Skeletal muscle tissue (tissue), 4 donors: Measurements from ENCODE around the gene RARS2. TPM values are rescaled to one million over a fixed set of nuclear protein-coding genes. Genes with fewer than 3 reads are reported as not detected.
"Not testable (repeated sequence)": the region's sequence is repeated elsewhere in the genome, so short reads cannot be mapped to it uniquely, and the experiment has no call there.

Experiments used
- H3K27ac ChIP-seq: one replicate; pipeline ENCODE4 v1.7.0; 2013; ENCODE audit warnings: mild to moderate bottlenecking, low read depth, low read length, inconsistent platforms
- H3K27me3 ChIP-seq, 3 donors: one replicate each; pipeline ENCODE4 v1.7.0; 2013; ENCODE audit warnings: low read length in 3 of 3; ENCODE audit not compliant: control insufficient read depth in 3 of 3, insufficient read depth in 3 of 3
- H3K36me3 ChIP-seq, 3 donors: one replicate each; pipeline ENCODE4 v1.7.0; 2013; ENCODE audit warnings: low read length in 3 of 3; ENCODE audit not compliant: control insufficient read depth in 3 of 3, insufficient read depth in 3 of 3
- H3K4me1 ChIP-seq, 3 donors: one replicate each; pipeline ENCODE4 v1.7.0; 2013; ENCODE audit warnings: low read length in 3 of 3, mild to moderate bottlenecking in 3 of 3; ENCODE audit not compliant: control insufficient read depth in 3 of 3, insufficient read depth in 3 of 3
- H3K4me3 ChIP-seq, 3 donors: one replicate each; pipeline ENCODE4 v1.7.0; 2013; ENCODE audit warnings: low read length in 3 of 3
- H3K9ac ChIP-seq, 3 donors: one replicate each; pipeline ENCODE4 v1.7.0; 2013; ENCODE audit warnings: low read length in 3 of 3, mild to moderate bottlenecking in 3 of 3, moderate library complexity in 2 of 3, low read depth in 1 of 3
- H3K9me3 ChIP-seq, 3 donors: one replicate each; pipeline ENCODE4 v1.7.0; 2013; ENCODE audit warnings: low read length in 3 of 3; ENCODE audit not compliant: control insufficient read depth in 3 of 3
- total RNA-seq: library from RNA; depleted of rRNA; stranded (reverse); fragments of >200 nt; gene quantifications from one replicate; pipeline ENCODE4 v1.2.3, GENCODE V29; 2014
- donor health status: Osteomylitis.

RARS2 gene
- total RNA-seq, 1 donor from 2014 or later = 31.8 TPM

- Histone ChIP-seq H3K4me3 (no peak overlapping the region), H3K9me3 (no peaks in the 10 kb centered on the region), H3K36me3 (peaks cover 25 to 49% (median 47%) of the 10 kb centered on the region in 3 donors), H3K9ac (no peak overlapping the region), H3K27ac (no peak overlapping the region), H3K4me1 (no peaks in the 10 kb centered on the region), H3K27me3 (no peaks in the 10 kb centered on the region)
Measured at GRCh38 chr6:87518453-87518852, 71.3 kb downstream of the RARS2 start.

GRCh38 chr6:87514831-87515230 is 75.0 kb downstream of the RARS2 start:
- Histone ChIP-seq H3K27ac (no peak overlapping the region), H3K9me3 (no peaks in the 10 kb centered on the region), H3K27me3 (no peaks in the 10 kb centered on the region), H3K36me3 (peaks cover 26 to 55% (median 54%) of the 10 kb centered on the region in 3 donors), H3K9ac (no peak overlapping the region), H3K4me1 (no peaks in the 10 kb centered on the region), H3K4me3 (no peak overlapping the region)

GRCh38 chr6:87504441-87504840 is 85.3 kb downstream of the RARS2 start:
- peaks cover 5 to 31% (median 29%) of the 10 kb centered on the region in 3 donors for H3K36me3 ChIP-seq
- H3K27me3 ChIP-seq = no peaks in the 10 kb centered on the region
- no peak overlapping the region for H3K27ac ChIP-seq

GRCh38 chr6:87501809-87502572 is 87.8 kb downstream of the RARS2 start:
- peaks cover 2 to 24% (median 24%) of the 10 kb centered on the region in 3 donors for H3K36me3 ChIP-seq
- no peak overlapping the region for H3K4me3 ChIP-seq
- no peaks in the 10 kb centered on the region for H3K4me1 ChIP-seq
- H3K27me3 ChIP-seq = no peaks in the 10 kb centered on the region
- no peaks in the 10 kb centered on the region for H3K9me3 ChIP-seq
- no peak overlapping the region for H3K9ac ChIP-seq
- no peak overlapping the region for H3K27ac ChIP-seq

More at GRCh38 chr6:87504441-87504840, 85.3 kb downstream of the RARS2 start:
- no peaks in the 10 kb centered on the region for H3K4me1 ChIP-seq
- H3K4me3 ChIP-seq = no peak overlapping the region
- H3K9ac ChIP-seq = no peak overlapping the region
- H3K9me3 ChIP-seq = no peaks in the 10 kb centered on the region

- Histone ChIP-seq H3K9ac (no peak overlapping the region), H3K36me3 (peaks cover 0 to 23% (median 20%) of the 10 kb centered on the region in 3 donors), H3K4me1 (no peaks in the 10 kb centered on the region), H3K27me3 (no peaks in the 10 kb centered on the region), H3K9me3 (no peaks in the 10 kb centered on the region), H3K27ac (no peak overlapping the region), H3K4me3 (no peak overlapping the region)
Measured at GRCh38 chr6:87498048-87498447, 91.7 kb downstream of the RARS2 start.

- H3K4me1 ChIP-seq = no peaks in the 10 kb centered on the region
- H3K27ac ChIP-seq = no peak overlapping the region
- no peaks in the 10 kb centered on the region for H3K9me3 ChIP-seq
- H3K27me3 ChIP-seq = no peaks in the 10 kb centered on the region
- no peak overlapping the region for H3K4me3 ChIP-seq
- H3K9ac ChIP-seq = no peak overlapping the region
- peaks cover 2 to 8% (median 6%) of the 10 kb centered on the region in 3 donors for H3K36me3 ChIP-seq
Measured at GRCh38 chr6:87494761-87495422, 94.9 kb downstream of the RARS2 start.

GRCh38 chr6:87489326-87489725 is 100.5 kb downstream of the RARS2 start:
- H3K27me3 ChIP-seq = not testable (repeated sequence)

GRCh38 chr6:87487555-87487954 is 102.2 kb downstream of the RARS2 start:
- Histone ChIP-seq H3K36me3 (peaks cover 0 to 3% (median 2%) of the 10 kb centered on the region in 3 donors), H3K4me1 (no peaks in the 10 kb centered on the region), H3K9me3 (no peaks in the 10 kb centered on the region), H3K27me3 (no peaks in the 10 kb centered on the region), H3K9ac (no peak overlapping the region), H3K4me3 (no peak overlapping the region), H3K27ac (no peak overlapping the region)

More at GRCh38 chr6:87489326-87489725, 100.5 kb downstream of the RARS2 start:
- not testable (repeated sequence) for H3K9me3 ChIP-seq, H3K4me3 ChIP-seq, H3K9ac ChIP-seq, H3K27ac ChIP-seq, H3K36me3 ChIP-seq, H3K4me1 ChIP-seq

GRCh38 chr6:87484491-87484890 is 105.3 kb downstream of the RARS2 start:
- Histone ChIP-seq H3K9me3 (no peaks in the 10 kb centered on the region), H3K27ac (no peak overlapping the region), H3K36me3 (peaks cover 0 to 2% (median 0%) of the 10 kb centered on the region in 3 donors), H3K4me1 (no peaks in the 10 kb centered on the region), H3K27me3 (no peaks in the 10 kb centered on the region), H3K9ac (no peak overlapping the region), H3K4me3 (no peak overlapping the region)

GRCh38 chr6:87483929-87484328 is 105.9 kb downstream of the RARS2 start:
- Histone ChIP-seq H3K9ac (no peak overlapping the region), H3K27me3 (no peaks in the 10 kb centered on the region), H3K4me3 (no peak overlapping the region), H3K27ac (no peak overlapping the region), H3K36me3 (peaks cover 0 to 2% (median 0%) of the 10 kb centered on the region in 3 donors), H3K9me3 (no peaks in the 10 kb centered on the region), H3K4me1 (no peaks in the 10 kb centered on the region)
